CD14-positive monocyte (primary cell): Measurements from ENCODE around the gene RPS6KA2. TPM values are rescaled to one million over a fixed set of nuclear protein-coding genes. Genes with fewer than 3 reads are reported as not detected.

Source experiments
- DNase-seq, 3 donors: peaks; one replicate each; pipeline ENCODE4 v3.0.0-alpha.2; 2011 to 2022
- H2AFZ ChIP-seq: 2 replicates; pipeline ENCODE4 v1.6.0; 2012; ENCODE audit warnings: mild to moderate bottlenecking, low read depth, low read length, inconsistent platforms; ENCODE audit not compliant: insufficient read depth, poor library complexity, severe bottlenecking
- H3K27ac ChIP-seq, 2 donors: 1 replicate in 1 of 2; 2 replicates in 1 of 2; pipeline ENCODE4 v1.5.1; 2012 to 2013; ENCODE audit warnings: low read length in 2 of 2, control low read depth in 1 of 2, inconsistent platforms in 1 of 2, low read depth in 1 of 2, mild to moderate bottlenecking in 1 of 2
- H3K27me3 ChIP-seq, 2 donors: one replicate each; pipeline versions ENCODE4 v1.6.0 to v1.6.1; 2011 to 2013; ENCODE audit warnings: low read length in 2 of 2; ENCODE audit not compliant: control insufficient read depth in 2 of 2, insufficient read depth in 2 of 2
- H3K36me3 ChIP-seq, 2 donors: replicated peaks in 1 of 2; 1 replicate in 1 of 2; 2 replicates in 1 of 2; pipeline versions ENCODE4 v1.5.1 to v1.6.1; 2012 to 2013; ENCODE audit warnings: low read length in 2 of 2, control low read depth in 1 of 2, inconsistent platforms in 1 of 2, mild to moderate bottlenecking in 1 of 2; ENCODE audit not compliant: insufficient read depth in 2 of 2, control insufficient read depth in 1 of 2
- H3K4me1 ChIP-seq, 2 donors: 1 replicate in 1 of 2; 2 replicates in 1 of 2; pipeline versions ENCODE4 v1.5.1 to v1.6.1; 2012 to 2013; ENCODE audit warnings: low read length in 2 of 2, control low read depth in 1 of 2, inconsistent platforms in 1 of 2, mild to moderate bottlenecking in 1 of 2, moderate library complexity in 1 of 2; ENCODE audit not compliant: insufficient read depth in 2 of 2, control insufficient read depth in 1 of 2
- H3K4me2 ChIP-seq: replicated peaks from 2 replicates; pipeline ENCODE3; 2012; ENCODE audit warnings: low read length, moderate library complexity, mild to moderate bottlenecking; ENCODE audit not compliant: poor library complexity, severe bottlenecking; ENCODE audit errors: extremely low read depth
- H3K4me3 ChIP-seq, 3 experiments: fragments of 200-600 bp in 1 of 3; sonication (generic) in 1 of 3; replicated peaks in 1 of 3; 1 replicate in 2 of 3; 2 replicates in 1 of 3; pipeline ENCODE4 v1.5.1; 2011 to 2013; ENCODE audit warnings: low read length in 3 of 3, mild to moderate bottlenecking in 3 of 3, control low read depth in 2 of 3, low read depth in 2 of 3, inconsistent platforms in 1 of 3, moderate library complexity in 1 of 3
- H3K79me2 ChIP-seq: 2 replicates; pipeline ENCODE4 v1.6.0; 2012; ENCODE audit warnings: mild to moderate bottlenecking, control low read depth, inconsistent platforms, low read length, moderate library complexity; ENCODE audit not compliant: insufficient read depth
- H3K9ac ChIP-seq: 2 replicates; pipeline ENCODE4 v1.6.0; 2017; ENCODE audit warnings: low read length, mild to moderate bottlenecking; ENCODE audit not compliant: insufficient read depth, poor library complexity, severe bottlenecking
- H3K9me3 ChIP-seq, 2 donors: replicated peaks in 1 of 2; 1 replicate in 1 of 2; 2 replicates in 1 of 2; pipeline versions ENCODE4 v1.5.1 to v1.6.1; 2012 to 2013; ENCODE audit warnings: low read length in 2 of 2, control low read depth in 1 of 2; ENCODE audit not compliant: control insufficient read depth in 1 of 2, insufficient read depth in 1 of 2
- H4K20me1 ChIP-seq: 2 replicates; pipeline ENCODE4 v1.6.0; 2012; ENCODE audit warnings: mild to moderate bottlenecking, low read length, control low read depth, moderate library complexity; ENCODE audit not compliant: insufficient read depth
- H3K27ac Mint-ChIP-seq, 7 donors: one replicate each; pipeline ENCODE4 v1.8.0; 2020; ENCODE audit warnings: mild to moderate bottlenecking in 7 of 7, mixed read lengths in 7 of 7, moderate library complexity in 6 of 7, inconsistent platforms in 2 of 7
- H3K27me3 Mint-ChIP-seq, 3 donors: one replicate each; pipeline ENCODE4 v1.8.0; 2021 to 2022; ENCODE audit warnings: low read depth in 3 of 3, mild to moderate bottlenecking in 3 of 3, mixed read lengths in 3 of 3, moderate library complexity in 3 of 3, inconsistent platforms in 1 of 3
- H3K36me3 Mint-ChIP-seq, 2 donors: one replicate each; pipeline ENCODE4 v1.8.0; 2020; ENCODE audit warnings: mixed read lengths in 2 of 2, inconsistent platforms in 1 of 2, mild to moderate bottlenecking in 1 of 2
- H3K4me1 Mint-ChIP-seq: one replicate; pipeline ENCODE4 v1.8.0; 2020; ENCODE audit warnings: mild to moderate bottlenecking, mixed read lengths
- H3K4me3 Mint-ChIP-seq, 2 donors: one replicate each; pipeline ENCODE4 v1.8.0; 2020; ENCODE audit warnings: mild to moderate bottlenecking in 2 of 2, mixed read lengths in 2 of 2, moderate library complexity in 1 of 2
- H3K9me3 Mint-ChIP-seq, 7 donors: one replicate each; pipeline ENCODE4 v1.8.0; 2020 to 2022; ENCODE audit warnings: mixed read lengths in 7 of 7, mild to moderate bottlenecking in 6 of 7, moderate library complexity in 6 of 7, inconsistent platforms in 2 of 7
- WGBS: methylation state at CpG from one replicate; pipeline ENCODE4 v1.1.5; 2013; ENCODE audit warnings: missing lambda C conversion rate; ENCODE audit not compliant: insufficient coverage; 5-methylcytosine and 5-hydroxymethylcytosine counted together
- intact Hi-C, 2 donors: fragments of 100-400 bp; cut with micrococcal nuclease; formaldehyde crosslinking; loops; one replicate each; pipeline versions ENCODE4 v1.15.0 to v1.15.1; 2023
- polyA plus RNA-seq, 3 donors: library from polyadenylated mRNA; depleted of rRNA in 1 of 3; unstranded in 2 of 3; stranded (reverse) in 1 of 3; fragments of 300-500 nt in 2 of 3; fragments of >200 nt in 1 of 3; fragmentation: Illumina TruSeq in 2 of 3; gene quantifications; 1 replicate in 2 of 3; 2 replicates in 1 of 3; pipeline ENCODE4 v1.2.3, GENCODE V29; 2012 to 2021
- TF ChIP-seq, protein P1 (sequence below): fragments of 200-600 bp; IDR thresholded peaks from one replicate; pipeline ENCODE4 v1.8.0; 2022; ENCODE audit warnings: antibody characterized with exemption, mild to moderate bottlenecking

The RPS6KA2 gene
- polyA plus RNA-seq, 3 donors: 1.4 to 3.1 (median 1.9) TPM

GRCh38 chr6:166617359-166617758 is 9.7 kb downstream of the RPS6KA2 start:
- H3K9ac ChIP-seq: no peak overlapping the region
- TF ChIP-seq, protein P1, sequence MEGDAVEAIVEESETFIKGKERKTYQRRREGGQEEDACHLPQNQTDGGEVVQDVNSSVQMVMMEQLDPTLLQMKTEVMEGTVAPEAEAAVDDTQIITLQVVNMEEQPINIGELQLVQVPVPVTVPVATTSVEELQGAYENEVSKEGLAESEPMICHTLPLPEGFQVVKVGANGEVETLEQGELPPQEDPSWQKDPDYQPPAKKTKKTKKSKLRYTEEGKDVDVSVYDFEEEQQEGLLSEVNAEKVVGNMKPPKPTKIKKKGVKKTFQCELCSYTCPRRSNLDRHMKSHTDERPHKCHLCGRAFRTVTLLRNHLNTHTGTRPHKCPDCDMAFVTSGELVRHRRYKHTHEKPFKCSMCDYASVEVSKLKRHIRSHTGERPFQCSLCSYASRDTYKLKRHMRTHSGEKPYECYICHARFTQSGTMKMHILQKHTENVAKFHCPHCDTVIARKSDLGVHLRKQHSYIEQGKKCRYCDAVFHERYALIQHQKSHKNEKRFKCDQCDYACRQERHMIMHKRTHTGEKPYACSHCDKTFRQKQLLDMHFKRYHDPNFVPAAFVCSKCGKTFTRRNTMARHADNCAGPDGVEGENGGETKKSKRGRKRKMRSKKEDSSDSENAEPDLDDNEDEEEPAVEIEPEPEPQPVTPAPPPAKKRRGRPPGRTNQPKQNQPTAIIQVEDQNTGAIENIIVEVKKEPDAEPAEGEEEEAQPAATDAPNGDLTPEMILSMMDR: no peak
- H3K9me3 ChIP-seq: no peaks in the 10 kb centered on the region
- no peak overlapping the region for H3K27ac ChIP-seq
- H3K79me2 ChIP-seq: no peaks in the 10 kb centered on the region
- no peaks in the 10 kb centered on the region for H4K20me1 ChIP-seq
- Mint-ChIP-seq H3K27ac (no peak overlapping the region), H3K36me3 (peaks cover 6 to 7% of the 10 kb centered on the region in 2 donors), H3K4me1 (no peaks in the 10 kb centered on the region), H3K9me3 (peaks cover 0 to 3% (median 0%) of the 10 kb centered on the region in 7 donors), H3K27me3 (peaks cover 1 to 6% (median 4%) of the 10 kb centered on the region in 3 donors), H3K4me3 (no peak overlapping the region)
- no peak overlapping the region for H3K4me2 ChIP-seq
- WGBS: 85% methylated on average over 6 of the region's 7 CpGs
- DNase-seq: no peak
- no peaks in the 10 kb centered on the region for H3K36me3 ChIP-seq
- no peak overlapping the region for H2AFZ ChIP-seq
- intact Hi-C loops: no loop called here
- H3K27me3 ChIP-seq: no peaks in the 10 kb centered on the region
- no peaks in the 10 kb centered on the region for H3K4me1 ChIP-seq
- no peak overlapping the region for H3K4me3 ChIP-seq

DNA sequence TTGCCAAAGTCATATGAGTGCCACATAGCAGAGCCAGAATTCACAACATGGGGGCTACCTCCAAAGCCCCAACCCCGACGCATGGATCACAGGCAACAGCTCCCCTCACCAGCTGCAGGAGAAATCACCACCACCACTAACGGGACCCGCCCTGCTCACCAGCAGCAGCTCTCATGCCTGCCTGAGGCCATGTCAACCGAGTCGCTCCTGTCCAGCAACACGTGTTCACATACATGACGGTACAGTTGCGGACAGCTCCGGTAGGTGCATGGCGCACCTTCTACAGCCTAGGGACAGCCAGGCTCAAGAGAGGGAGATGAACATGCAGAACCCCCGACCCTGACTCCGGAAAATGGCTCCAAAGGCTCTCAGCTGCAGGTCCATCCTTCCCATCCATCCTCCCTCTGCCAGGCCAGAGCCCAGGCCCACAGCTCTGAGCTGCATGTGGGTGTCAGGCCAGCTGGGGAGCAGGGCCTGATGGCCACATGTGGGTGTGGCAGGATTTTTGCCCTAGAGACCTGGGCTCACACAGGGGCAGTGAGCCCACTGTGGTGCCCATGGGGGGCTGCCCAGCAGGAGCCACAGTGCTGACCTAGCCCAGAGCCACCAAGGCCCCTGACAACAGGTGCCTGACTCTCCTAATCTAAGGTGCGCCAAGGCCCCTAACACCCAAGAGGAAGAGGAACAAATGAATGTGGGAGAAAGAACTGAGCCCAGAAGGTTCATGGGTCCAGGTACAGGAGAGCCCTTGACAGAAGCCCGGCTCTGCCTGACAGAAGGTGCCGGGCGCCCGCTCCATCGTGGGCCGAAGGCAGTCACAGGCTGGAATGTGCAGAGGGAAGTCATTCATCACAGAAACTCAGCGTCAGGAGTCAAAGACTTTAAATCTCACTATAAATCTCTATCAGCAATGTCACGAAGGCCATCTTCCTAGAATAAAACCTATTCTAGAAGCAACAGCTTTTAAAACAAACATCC is 10.5 kb downstream of the RPS6KA2 start:
- H3K4me2 ChIP-seq: no peak overlapping the region
- no peaks in the 10 kb centered on the region for H4K20me1 ChIP-seq
- H2AFZ ChIP-seq: no peak overlapping the region
- H3K4me3 ChIP-seq: no peak overlapping the region
- no peak overlapping the region for H3K9ac ChIP-seq
- Mint-ChIP-seq H3K27ac (peak overlapping the region in 2 of 7 donors; percentile 10 to 54), H3K4me3 (no peak overlapping the region), H3K36me3 (peaks cover 6 to 7% of the 10 kb centered on the region in 2 donors), H3K4me1 (no peaks in the 10 kb centered on the region), H3K9me3 (peaks cover 0 to 3% (median 0%) of the 10 kb centered on the region in 7 donors), H3K27me3 (peaks cover 1 to 6% (median 1%) of the 10 kb centered on the region in 3 donors)
- WGBS: 91% methylated on average over 20 of the region's 22 CpGs
- intact Hi-C loops: no loop called here
- no peaks in the 10 kb centered on the region for H3K4me1 ChIP-seq
- H3K36me3 ChIP-seq: no peaks in the 10 kb centered on the region
- DNase-seq: no peak
- no peaks in the 10 kb centered on the region for H3K79me2 ChIP-seq
- H3K9me3 ChIP-seq: no peaks in the 10 kb centered on the region
- TF ChIP-seq, protein P1: no peak
- no peak overlapping the region for H3K27ac ChIP-seq
- H3K27me3 ChIP-seq: no peaks in the 10 kb centered on the region
